OCI-LY1 (cell line): ENCODE data around the gene VWA1.
"Not testable (repeated sequence)": the region's sequence is repeated elsewhere in the genome, so short reads cannot be mapped to it uniquely, and the experiment has no call there.

Experiments
- CTCF ChIP-seq: fragments of 200-600 bp; sonication (generic), shearing (Covaris generic); IDR thresholded peaks from 2 replicates; pipeline ENCODE4 v1.5.1; 2017; ENCODE audit warnings: mild to moderate bottlenecking, antibody characterized with exemption, low read length, moderate library complexity, mixed read lengths
- EZH2 ChIP-seq: fragments of 200-600 bp; sonication (generic), shearing (Covaris generic); IDR thresholded peaks from 2 replicates; pipeline ENCODE4 v1.8.0; 2017; ENCODE audit warnings: borderline replicate concordance, mixed run types, mild to moderate bottlenecking, antibody characterized with exemption, low read length, moderate library complexity, mixed read lengths

- not testable (repeated sequence) for TF ChIP-seq CTCF, EZH2
These were observed 40.5 kb downstream of the VWA1 start for GRCh38 chr1:1476011-1476410.
